ENCODE measurements around the gene SLFN11.

DNA sequence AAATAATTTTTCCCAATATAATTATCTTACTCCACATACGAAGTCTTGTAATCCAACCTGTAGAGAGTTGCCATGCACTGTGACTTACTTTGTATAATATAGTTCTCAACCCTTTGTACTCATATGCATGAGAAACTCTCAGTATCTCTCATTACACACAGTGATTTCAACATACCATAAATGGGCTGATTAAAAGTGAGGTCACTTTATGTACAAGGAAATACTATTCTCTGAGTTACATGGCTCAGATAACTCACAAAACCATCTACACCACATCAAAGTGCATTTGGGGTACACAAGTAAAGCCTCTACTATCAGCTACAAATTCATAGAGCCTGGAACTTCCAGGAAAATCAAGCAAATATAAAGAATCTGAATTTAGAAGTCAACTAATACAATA is 30.9 kb upstream of the SLFN11 start:
- TF ChIP-seq EZH2 (IDR thresholded peaks at IDR 0.05; ENCODE audit: low read depth, low read length, severe bottlenecking) (no peak), GTF2F1 (IDR thresholded peaks at IDR 0.05; ENCODE audit: borderline replicate concordance, low read depth, low read length) (no peak), TBP (IDR thresholded peaks at IDR 0.05; ENCODE audit: low read depth, low read length) (no peak), POLR2A (IDR thresholded peaks at IDR 0.05; ENCODE audit: control extremely low read depth in 1 of 2, low read depth in 2 of 2, low read length in 2 of 2) (no peak), MAFK (IDR thresholded peaks at IDR 0.05; ENCODE audit: low read depth, low read length) (no peak), PHF8 (conservative IDR thresholded peaks at IDR 0.05; ENCODE audit: low read depth, low read length) (no peak), POLR2AphosphoS5 (IDR thresholded peaks at IDR 0.05; ENCODE audit: low read depth, low read length) (no peak), SIRT6 (IDR thresholded peaks at IDR 0.05; ENCODE audit: low read length) (no peak), TCF12 (IDR thresholded peaks at IDR 0.05; ENCODE audit: low read depth, low read length) (no peak), CREB1 (IDR thresholded peaks at IDR 0.05) (no peak)
- TF ChIP-seq, protein P1, sequence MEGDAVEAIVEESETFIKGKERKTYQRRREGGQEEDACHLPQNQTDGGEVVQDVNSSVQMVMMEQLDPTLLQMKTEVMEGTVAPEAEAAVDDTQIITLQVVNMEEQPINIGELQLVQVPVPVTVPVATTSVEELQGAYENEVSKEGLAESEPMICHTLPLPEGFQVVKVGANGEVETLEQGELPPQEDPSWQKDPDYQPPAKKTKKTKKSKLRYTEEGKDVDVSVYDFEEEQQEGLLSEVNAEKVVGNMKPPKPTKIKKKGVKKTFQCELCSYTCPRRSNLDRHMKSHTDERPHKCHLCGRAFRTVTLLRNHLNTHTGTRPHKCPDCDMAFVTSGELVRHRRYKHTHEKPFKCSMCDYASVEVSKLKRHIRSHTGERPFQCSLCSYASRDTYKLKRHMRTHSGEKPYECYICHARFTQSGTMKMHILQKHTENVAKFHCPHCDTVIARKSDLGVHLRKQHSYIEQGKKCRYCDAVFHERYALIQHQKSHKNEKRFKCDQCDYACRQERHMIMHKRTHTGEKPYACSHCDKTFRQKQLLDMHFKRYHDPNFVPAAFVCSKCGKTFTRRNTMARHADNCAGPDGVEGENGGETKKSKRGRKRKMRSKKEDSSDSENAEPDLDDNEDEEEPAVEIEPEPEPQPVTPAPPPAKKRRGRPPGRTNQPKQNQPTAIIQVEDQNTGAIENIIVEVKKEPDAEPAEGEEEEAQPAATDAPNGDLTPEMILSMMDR (IDR thresholded peaks at IDR 0.05; ENCODE audit: control extremely low read depth in 1 of 3, insufficient read depth in 1 of 3, low read depth in 1 of 3, low read length in 3 of 3) = no peak
- TF ChIP-seq, protein P2, sequence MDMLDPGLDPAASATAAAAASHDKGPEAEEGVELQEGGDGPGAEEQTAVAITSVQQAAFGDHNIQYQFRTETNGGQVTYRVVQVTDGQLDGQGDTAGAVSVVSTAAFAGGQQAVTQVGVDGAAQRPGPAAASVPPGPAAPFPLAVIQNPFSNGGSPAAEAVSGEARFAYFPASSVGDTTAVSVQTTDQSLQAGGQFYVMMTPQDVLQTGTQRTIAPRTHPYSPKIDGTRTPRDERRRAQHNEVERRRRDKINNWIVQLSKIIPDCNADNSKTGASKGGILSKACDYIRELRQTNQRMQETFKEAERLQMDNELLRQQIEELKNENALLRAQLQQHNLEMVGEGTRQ (IDR thresholded peaks at IDR 0.05; ENCODE audit: low read length) = no peak

Measured in H1 (cell line).